SU-DHL-6 (cell line): ENCODE measurements around the gene ATG3.
"Not testable (repeated sequence)": the region's sequence is repeated elsewhere in the genome, so short reads cannot be mapped to it uniquely, and the experiment has no call there.

Source experiments
- H2AFZ ChIP-seq: fragments of 200-600 bp; sonication (generic); 2 replicates; pipeline ENCODE4 v1.6.1; 2014; ENCODE audit warnings: low read depth, mild to moderate bottlenecking, moderate library complexity, mixed read lengths, antibody characterized with exemption, low read length; ENCODE audit not compliant: severe bottlenecking
- H3F3A ChIP-seq: fragments of 200-600 bp; shearing (Covaris generic); 2 replicates; pipeline ENCODE4 v1.6.0; 2016; ENCODE audit warnings: antibody characterized with exemption, mild to moderate bottlenecking; ENCODE audit not compliant: insufficient read depth
- H3K27ac ChIP-seq: fragments of 200-600 bp; sonication (generic); 2 replicates; pipeline ENCODE4 v1.5.1; 2016; ENCODE audit warnings: low read depth, mild to moderate bottlenecking, low read length, moderate library complexity, mixed read lengths
- H3K27me3 ChIP-seq: fragments of 200-600 bp; sonication (generic), shearing (Covaris generic); 2 replicates; pipeline ENCODE4 v1.6.0; 2014; ENCODE audit warnings: mild to moderate bottlenecking, low read length
- H3K36me3 ChIP-seq: fragments of 200-600 bp; sonication (generic); 2 replicates; pipeline ENCODE4 v1.6.1; 2014; ENCODE audit warnings: mild to moderate bottlenecking, low read length, mixed read lengths
- H3K4me2 ChIP-seq: fragments of 300-600, 200-600 bp; shearing (Covaris generic), sonication (generic); 2 replicates; pipeline ENCODE4 v1.6.0; 2014; ENCODE audit warnings: low read length, low read depth, mild to moderate bottlenecking; ENCODE audit not compliant: poor library complexity, severe bottlenecking
- H3K4me3 ChIP-seq: fragments of 200-600 bp; sonication (generic); 2 replicates; pipeline ENCODE4 v1.5.1; 2014; ENCODE audit warnings: antibody characterized with exemption, low read length, mild to moderate bottlenecking, mixed read lengths; ENCODE audit not compliant: insufficient read depth, poor library complexity, severe bottlenecking
- H3K79me2 ChIP-seq: fragments of 200-600 bp; sonication (generic); 2 replicates; pipeline ENCODE4 v1.6.1; 2014; ENCODE audit warnings: mild to moderate bottlenecking, low read length, moderate library complexity; ENCODE audit not compliant: insufficient read depth
- H3K9ac ChIP-seq: fragments of 200-600 bp; sonication (generic); 2 replicates; pipeline ENCODE4 v1.7.0; 2014; ENCODE audit warnings: mild to moderate bottlenecking, low read length
- H3K9me2 ChIP-seq: fragments of 200-600 bp; sonication (generic); replicated peaks from 2 replicates; pipeline ENCODE4 v1.6.1; 2014; ENCODE audit warnings: low read length; ENCODE audit not compliant: insufficient read depth
- H3K9me3 ChIP-seq: fragments of 200-600 bp; sonication (generic); 2 replicates; pipeline ENCODE4 v1.6.1; 2014; ENCODE audit warnings: low read length, mixed read lengths; ENCODE audit not compliant: insufficient read depth
- H4K20me1 ChIP-seq: fragments of 200-600 bp; sonication (generic); 2 replicates; pipeline ENCODE4 v1.6.1; 2014; ENCODE audit warnings: low read depth, mild to moderate bottlenecking, antibody characterized with exemption, low read length, moderate library complexity, mixed read lengths
- EZH2phosphoT487 ChIP-seq: fragments of 200-600 bp; sonication (generic), shearing (Covaris generic); conservative IDR thresholded peaks from 2 replicates; pipeline ENCODE4 v1.6.1; 2018; ENCODE audit warnings: mild to moderate bottlenecking, antibody characterized with exemption, low read length, moderate library complexity, mixed read lengths
- TF ChIP-seq, protein P1 (sequence below): fragments of 200-600 bp; sonication (generic); IDR thresholded peaks from one replicate; pipeline ENCODE4 v1.5.1; 2017; ENCODE audit warnings: antibody characterized with exemption, mild to moderate bottlenecking, low read length, moderate library complexity; ENCODE audit not compliant: insufficient read depth, poor library complexity, severe bottlenecking

Gene ATG3

DNA sequence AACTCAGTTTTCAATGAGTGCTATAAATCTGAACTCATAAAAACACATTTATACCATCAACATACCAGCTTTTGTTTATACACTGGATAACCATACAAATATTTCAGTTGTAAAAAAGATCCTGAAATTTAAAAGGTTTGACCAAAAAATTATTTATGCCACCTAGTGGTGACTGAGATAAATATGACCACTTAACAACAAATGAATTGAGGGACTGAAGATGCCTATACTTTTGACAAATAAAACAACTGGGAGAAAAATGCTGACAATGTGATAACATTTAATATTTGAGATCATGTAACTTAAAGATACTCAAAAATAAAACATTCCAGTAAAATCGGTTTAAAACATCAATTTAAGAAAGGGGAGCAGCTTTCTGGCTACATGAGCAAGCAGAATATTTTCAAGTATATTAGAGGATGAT is 30.4 kb downstream of the ATG3 start:
- no peaks in the 10 kb centered on the region for H3K27me3 ChIP-seq
- no peak overlapping the region for H3K4me2 ChIP-seq
- no peak overlapping the region for H3K27ac ChIP-seq
- H3K4me3 ChIP-seq: no peak overlapping the region
- H3K9me2 ChIP-seq: no peaks in the 10 kb centered on the region
- H3K9me3 ChIP-seq: no peaks in the 10 kb centered on the region
- peaks cover 27% of the 10 kb centered on the region for H3F3A ChIP-seq
- H2AFZ ChIP-seq: no peak overlapping the region
- no peak overlapping the region for H3K9ac ChIP-seq
- H3K79me2 ChIP-seq: no peaks in the 10 kb centered on the region
- TF ChIP-seq, protein P1, sequence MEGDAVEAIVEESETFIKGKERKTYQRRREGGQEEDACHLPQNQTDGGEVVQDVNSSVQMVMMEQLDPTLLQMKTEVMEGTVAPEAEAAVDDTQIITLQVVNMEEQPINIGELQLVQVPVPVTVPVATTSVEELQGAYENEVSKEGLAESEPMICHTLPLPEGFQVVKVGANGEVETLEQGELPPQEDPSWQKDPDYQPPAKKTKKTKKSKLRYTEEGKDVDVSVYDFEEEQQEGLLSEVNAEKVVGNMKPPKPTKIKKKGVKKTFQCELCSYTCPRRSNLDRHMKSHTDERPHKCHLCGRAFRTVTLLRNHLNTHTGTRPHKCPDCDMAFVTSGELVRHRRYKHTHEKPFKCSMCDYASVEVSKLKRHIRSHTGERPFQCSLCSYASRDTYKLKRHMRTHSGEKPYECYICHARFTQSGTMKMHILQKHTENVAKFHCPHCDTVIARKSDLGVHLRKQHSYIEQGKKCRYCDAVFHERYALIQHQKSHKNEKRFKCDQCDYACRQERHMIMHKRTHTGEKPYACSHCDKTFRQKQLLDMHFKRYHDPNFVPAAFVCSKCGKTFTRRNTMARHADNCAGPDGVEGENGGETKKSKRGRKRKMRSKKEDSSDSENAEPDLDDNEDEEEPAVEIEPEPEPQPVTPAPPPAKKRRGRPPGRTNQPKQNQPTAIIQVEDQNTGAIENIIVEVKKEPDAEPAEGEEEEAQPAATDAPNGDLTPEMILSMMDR: peak; percentile 66
- TF ChIP-seq EZH2phosphoT487: no peak
- peaks cover 44% of the 10 kb centered on the region for H3K36me3 ChIP-seq
- no peaks in the 10 kb centered on the region for H4K20me1 ChIP-seq

DNA sequence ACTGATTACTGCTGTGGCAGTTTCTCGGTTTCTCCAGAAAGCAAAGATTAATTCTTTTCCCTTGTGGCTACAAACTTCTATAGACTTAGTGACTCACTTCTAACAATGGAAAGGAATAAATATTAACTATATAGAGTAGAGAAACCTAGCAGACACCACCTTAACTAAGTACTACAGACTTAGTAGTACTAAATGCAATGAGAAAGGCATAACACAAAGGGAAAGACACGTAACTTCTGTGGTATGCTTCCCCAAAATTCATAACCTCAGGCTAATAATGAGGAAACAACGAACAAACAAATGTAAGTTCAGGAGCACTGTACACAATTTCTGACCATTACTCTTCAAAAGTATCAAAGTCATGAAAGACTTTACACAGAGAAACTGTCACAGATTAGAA is 31.2 kb downstream of the ATG3 start:
- Histone ChIP-seq H3K4me3 (no peak overlapping the region), H3K4me2 (no peak overlapping the region), H3K9ac (no peak overlapping the region), H3K27me3 (no peaks in the 10 kb centered on the region), H3F3A (peaks cover 27% of the 10 kb centered on the region), H3K27ac (no peak overlapping the region), H3K79me2 (no peaks in the 10 kb centered on the region), H3K9me2 (no peaks in the 10 kb centered on the region), H2AFZ (no peak overlapping the region), H3K9me3 (no peaks in the 10 kb centered on the region), H4K20me1 (no peaks in the 10 kb centered on the region), H3K36me3 (peaks cover 39% of the 10 kb centered on the region)
- TF ChIP-seq, protein P1: no peak
- TF ChIP-seq EZH2phosphoT487: no peak

GRCh38 chr3:112524127-112524526 is 37.6 kb downstream of the ATG3 start:
- H3K79me2 ChIP-seq, H2AFZ ChIP-seq, H3K27me3 ChIP-seq, H3K36me3 ChIP-seq, H3K9ac ChIP-seq, H3K4me3 ChIP-seq, H4K20me1 ChIP-seq, H3K9me3 ChIP-seq, H3F3A ChIP-seq, H3K27ac ChIP-seq, H3K9me2 ChIP-seq, H3K4me2 ChIP-seq: not testable (repeated sequence)

DNA sequence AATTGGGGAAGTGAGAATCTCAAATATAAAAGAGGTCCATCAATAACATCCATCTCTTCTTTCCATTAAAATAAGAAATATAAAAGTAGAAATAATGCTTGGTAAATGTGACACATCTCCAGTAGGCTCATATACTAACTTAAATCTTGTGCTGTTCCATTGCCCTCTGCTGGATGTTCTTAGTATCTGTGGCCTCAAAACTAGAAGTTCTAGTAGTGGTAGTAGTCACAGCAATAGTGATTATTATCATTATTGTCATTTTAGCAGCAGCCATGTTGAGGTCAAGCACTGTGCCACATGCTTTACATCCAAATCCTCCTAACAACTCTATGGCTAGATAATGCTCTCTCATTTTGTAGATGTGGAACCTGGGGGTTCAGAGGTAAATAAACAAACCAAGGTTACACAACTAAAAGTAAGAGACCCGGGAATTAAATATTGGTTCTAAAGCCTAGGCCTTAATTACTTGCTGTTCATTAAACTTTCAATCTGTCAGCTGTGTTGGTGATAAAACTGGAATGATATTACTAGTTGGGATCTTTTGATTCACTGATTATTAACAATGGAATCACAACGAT is 42.2 kb downstream of the ATG3 start:
- Histone ChIP-seq H4K20me1 (no peaks in the 10 kb centered on the region), H3K4me3 (no peak overlapping the region), H3F3A (peaks cover 8% of the 10 kb centered on the region; the same call in 1 of the 2 replicates), H3K4me2 (no peak overlapping the region), H3K9me3 (no peaks in the 10 kb centered on the region), H3K79me2 (no peaks in the 10 kb centered on the region), H3K27ac (no peak overlapping the region), H2AFZ (peak overlapping the region; percentile 81), H3K27me3 (no peaks in the 10 kb centered on the region), H3K9ac (no peak overlapping the region), H3K36me3 (no peaks in the 10 kb centered on the region), H3K9me2 (no peaks in the 10 kb centered on the region)
- TF ChIP-seq, protein P1: peak; percentile 89
- TF ChIP-seq EZH2phosphoT487: no peak

- H3K79me2 ChIP-seq, H3K4me3 ChIP-seq, H3K36me3 ChIP-seq, H3K4me2 ChIP-seq, H3K9me3 ChIP-seq, H4K20me1 ChIP-seq, H3F3A ChIP-seq, H3K27ac ChIP-seq, H3K9ac ChIP-seq, H3K27me3 ChIP-seq, H3K9me2 ChIP-seq: not testable (repeated sequence)
- peak overlapping the region; percentile 81 for H2AFZ ChIP-seq
These were observed 42.8 kb downstream of the ATG3 start for GRCh38 chr3:112518970-112519369.
